GM18508 (cell line): ENCODE results near the gene NOL3.

ENCODE experiments used
- ATAC-seq: cut with Tn5 transposase; IDR thresholded peaks from one replicate; pipeline ENCODE4 v1.9.1; 2021; ENCODE audit warnings: moderate number of reproducible peaks; ENCODE audit not compliant: insufficient read depth, unreplicated experiment

The NOL3 gene

DNA sequence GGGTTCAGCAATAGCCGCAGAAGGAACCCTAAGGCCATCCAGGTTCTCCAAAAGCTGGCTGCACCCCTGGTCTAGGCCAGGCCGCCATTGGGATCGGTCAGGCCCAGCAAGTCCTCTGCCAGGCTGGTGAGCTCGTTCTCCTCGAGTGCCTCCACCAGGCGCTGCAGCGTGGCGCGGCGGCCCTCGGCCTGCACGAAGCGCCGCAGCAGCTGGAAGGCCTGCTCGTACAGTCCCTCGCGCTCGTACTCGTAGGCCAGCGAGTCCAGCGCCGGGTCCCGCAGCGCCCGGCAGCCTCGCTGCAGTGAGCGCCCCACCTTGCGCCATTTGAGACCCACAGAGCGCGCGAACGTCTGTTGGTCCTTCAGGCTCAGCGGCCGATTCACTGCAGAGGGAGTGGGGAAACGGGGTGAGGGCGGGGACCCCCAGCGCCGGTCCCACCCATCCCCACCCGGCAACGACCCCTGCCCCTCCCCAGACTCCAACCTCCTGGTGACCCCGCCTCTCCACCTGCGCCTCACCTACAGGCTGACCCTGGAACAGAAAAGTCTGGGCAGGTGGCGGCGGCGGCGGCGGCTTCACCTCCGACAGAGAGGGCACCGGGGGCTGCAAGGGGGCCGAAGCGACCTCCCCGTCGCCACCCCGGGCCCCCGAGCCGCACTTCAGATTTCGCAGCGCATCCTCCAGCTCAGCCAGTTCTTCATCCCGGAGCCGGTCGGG lies 15.6 kb upstream of the NOL3 start:
- no peak for ATAC-seq

DNA sequence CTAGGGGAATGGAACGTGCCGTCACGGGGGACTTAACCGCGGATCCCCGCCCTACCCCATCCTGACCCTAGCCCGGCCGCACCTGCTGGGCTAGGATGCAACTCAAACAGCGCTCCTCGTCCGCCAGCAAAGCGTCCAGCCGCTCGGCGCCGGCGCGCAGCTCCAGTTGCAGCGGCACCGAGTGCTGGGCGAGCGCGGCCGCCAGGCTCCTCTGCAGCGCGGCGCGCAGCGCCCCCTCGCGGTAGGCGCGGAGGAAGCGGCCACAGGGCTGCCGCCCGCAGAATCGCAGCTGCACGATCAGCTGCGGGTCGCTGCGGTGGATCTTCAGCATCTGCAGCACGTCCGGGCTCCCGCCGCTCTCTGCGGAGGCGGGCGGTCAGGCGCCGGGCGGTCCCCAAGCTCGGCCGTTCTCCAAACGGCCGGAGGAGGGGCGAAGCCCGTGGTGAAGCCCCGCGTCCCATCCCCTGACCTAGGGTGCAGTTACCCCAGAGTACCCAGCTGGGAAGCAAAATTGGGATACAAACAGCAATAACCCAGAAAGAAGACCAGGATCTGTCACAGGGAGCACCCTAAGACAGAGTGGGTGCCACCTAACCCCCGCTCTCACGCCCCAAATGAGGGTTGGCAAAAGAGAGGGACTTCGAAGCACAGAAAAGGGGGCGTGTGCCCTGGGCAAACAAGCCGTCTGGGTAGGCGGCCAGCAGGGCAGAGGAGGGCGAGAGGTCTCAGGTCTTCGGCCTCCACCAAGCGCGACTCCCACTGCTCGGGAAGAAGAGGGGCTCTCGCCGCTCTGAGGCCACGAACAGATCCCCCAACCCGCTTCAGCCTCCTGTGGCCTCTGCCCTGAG lies 14.8 kb upstream of the NOL3 start:
- ATAC-seq, result no peak

DNA sequence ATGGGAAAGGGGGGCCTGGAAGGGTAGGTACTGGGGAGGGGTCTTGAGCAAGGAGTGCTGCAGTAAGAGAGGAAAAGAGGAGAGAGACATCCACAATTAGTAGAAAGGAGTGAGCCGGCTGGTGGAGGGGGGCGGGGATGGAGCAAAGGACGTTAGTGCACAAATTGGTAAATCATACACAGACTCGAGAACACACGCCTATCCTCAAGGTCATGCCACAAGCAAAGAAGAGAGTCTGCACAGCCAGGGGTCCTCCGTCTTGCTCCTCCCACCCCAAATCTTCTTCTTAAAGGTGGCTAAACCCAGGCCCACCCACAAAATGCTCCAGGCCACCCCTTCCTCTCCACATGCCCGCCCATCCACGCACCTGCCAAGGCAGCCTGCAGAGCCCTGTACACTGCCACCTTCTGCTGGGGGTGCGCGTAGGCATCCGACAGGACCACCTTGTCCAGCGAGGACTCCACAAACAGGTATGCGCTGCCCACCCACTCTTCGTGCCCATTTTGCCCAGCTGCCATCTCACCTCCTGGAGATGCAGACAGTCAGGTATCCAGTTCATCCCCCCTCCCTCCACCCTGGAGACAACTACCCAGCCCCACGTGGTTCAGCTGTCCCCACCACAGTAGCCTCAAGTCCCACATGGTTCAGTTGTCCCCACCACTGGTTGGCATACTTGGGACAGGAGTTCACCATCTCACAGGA lies 14.0 kb upstream of the NOL3 start:
- no peak for ATAC-seq

DNA sequence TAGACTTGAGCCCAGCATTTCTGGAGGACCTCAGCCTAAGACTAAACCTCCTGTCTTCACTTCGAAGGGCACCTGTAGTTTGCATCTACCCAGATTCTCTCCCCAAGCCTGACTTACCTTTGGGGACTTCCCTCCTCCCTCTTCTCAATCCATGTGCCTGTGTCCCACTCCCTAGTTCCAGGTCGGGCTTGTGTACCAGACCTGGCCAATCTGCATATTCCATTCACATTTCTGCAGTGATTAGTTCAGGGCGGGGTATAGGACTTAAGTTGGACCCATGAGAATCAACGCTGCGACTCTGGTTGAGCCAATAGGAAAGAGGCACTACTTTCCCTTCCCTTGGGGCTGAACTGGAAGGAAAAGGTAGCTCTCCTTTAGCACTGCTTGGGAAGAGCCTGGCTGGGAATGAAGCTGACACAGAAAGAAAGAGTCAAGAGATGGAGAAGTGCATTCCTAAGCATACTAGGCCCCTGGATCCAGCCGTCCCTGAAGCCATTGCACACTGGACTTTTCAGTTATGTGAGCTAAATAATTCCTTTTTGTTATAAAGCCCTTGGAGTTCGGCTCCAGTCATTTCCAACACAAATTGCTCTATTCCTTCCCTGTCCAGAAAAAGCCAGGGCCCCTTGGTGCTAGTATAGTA lies 13.1 kb upstream of the NOL3 start:
- ATAC-seq, result no peak

DNA sequence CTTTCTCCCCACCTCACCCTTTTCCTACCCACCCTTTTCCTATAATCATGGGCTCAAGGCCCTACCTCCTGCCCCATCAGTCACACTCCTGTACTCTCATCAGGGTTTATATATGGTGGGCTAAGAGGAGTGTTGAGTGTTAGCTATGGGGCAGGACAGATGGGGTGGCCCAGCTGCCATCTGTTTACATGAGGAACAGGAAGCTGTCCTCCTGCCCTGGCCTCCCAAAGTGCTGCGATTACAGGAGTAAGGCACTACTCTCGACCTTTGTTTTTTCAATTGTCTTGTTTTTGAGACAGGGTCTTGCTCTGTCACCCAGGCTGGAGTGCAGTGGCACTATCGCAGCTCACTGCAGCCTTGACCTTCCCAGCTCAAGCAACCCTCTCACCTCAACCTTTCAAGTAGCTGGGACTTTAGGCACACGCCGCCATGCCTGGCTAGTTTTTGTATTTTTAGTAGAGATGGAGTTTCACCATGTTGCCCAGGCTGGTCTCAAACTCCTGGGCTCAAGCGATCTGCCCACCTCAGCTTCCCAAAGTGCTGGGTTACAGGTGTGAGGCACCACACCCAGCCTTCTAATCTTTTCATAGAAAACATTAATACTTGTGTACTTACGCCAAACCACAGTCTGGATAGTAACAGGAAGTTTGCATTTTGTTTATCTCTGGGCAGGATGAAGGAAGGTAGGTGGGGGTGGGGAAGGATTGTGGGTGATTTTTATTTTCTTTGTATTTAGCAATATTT lies 12.3 kb upstream of the NOL3 start:
- ATAC-seq, result no peak

DNA sequence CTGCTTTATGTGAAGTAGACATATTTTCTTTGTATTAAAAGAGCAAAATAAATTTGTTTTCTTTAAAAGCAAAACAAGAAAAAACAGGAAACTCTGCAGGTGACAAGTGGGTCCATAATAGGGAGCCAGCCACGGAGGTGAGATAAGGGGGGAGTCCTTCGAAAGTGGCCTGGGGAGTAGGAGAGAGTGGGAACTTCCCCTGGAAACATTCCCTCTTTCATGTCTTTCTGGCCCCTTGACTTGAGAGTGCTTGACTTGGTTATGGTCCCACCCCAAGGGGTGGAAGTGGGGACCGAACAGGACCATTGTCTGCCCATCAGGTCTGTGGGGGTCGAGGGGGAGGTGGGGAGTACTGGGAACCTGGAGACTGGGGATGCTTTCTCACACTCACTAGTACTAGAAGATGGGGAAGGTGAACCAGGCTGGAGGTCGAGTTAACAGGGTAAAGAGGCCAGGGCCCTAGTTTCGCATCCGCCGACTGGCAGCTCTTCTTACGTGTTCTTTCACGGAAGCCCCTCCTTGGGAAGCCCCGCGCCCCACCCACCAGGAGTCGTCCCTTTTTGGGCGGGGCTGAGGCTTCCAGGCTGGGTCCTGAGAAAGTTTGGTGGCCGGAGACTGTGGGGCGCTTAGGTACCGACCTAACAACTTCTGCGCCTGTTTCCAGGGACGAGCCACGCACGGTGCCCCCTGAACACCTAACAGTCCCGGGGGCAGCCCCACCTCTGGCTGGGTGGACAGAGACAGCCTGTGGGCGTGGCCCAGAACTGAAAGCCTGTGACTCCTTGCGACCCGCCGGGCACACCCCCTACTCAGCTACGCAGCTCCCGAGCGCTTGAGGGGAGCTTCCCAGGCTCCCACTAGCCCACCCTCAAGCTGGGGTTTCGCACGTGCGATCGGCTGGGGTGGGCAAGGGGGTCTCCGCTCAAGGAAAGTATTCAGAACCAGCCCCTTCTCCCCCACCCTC lies 11.4 kb upstream of the NOL3 start:
- ATAC-seq, result no peak

DNA sequence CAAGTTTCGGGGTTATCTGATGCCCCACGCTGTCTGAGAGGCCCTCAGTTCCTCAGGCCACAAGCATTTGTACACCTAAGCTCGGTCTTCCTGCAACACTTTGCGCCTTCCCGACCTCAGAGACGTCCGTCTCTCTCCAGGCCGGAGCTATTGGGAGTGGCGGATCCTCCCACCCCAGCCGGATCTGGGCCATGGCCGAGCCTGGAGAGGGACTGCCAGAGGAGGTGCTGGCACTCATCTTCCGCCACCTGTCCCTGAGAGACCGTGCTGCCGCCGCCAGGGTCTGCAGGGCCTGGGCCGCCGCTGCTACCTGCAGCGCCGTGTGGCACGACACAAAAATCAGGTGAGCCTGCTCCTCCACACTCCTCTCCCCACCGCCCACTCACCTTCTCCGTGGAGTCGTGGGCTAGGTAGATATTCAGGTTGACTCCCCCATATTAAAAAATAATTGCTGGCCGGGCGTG lies 8.7 kb upstream of the NOL3 start:
- no peak for ATAC-seq

DNA sequence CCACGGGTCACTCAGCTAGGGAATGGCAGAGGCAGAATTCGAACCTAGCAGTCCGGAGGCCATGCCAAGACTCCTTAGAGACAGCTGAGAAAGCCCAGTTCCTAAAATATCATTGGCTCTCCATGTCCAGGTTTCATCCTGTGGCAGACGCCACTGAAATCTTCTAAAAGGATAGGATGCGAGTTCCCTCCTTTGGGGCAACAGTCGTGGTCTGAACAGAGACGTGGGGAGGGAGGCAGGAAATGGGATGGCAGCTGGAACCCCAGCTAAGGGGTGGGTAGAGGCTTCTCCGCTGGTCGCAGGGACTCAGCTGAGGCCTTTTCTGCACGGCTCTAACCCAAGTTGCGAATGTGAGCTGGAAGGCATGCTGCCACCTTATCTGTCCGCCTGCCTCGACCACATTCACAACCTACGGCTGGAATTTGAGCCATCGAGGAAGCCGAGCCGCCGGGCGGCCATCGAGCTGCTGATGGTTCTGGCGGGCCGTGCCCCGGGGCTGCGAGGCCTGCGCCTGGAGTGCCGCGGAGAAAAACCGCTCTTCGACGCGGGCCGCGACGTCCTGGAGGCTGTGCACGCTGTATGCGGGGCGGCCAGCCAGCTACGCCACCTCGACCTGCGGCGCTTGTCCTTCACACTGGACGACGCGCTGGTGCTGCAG lies 7.7 kb upstream of the NOL3 start:
- ATAC-seq, result no peak

DNA sequence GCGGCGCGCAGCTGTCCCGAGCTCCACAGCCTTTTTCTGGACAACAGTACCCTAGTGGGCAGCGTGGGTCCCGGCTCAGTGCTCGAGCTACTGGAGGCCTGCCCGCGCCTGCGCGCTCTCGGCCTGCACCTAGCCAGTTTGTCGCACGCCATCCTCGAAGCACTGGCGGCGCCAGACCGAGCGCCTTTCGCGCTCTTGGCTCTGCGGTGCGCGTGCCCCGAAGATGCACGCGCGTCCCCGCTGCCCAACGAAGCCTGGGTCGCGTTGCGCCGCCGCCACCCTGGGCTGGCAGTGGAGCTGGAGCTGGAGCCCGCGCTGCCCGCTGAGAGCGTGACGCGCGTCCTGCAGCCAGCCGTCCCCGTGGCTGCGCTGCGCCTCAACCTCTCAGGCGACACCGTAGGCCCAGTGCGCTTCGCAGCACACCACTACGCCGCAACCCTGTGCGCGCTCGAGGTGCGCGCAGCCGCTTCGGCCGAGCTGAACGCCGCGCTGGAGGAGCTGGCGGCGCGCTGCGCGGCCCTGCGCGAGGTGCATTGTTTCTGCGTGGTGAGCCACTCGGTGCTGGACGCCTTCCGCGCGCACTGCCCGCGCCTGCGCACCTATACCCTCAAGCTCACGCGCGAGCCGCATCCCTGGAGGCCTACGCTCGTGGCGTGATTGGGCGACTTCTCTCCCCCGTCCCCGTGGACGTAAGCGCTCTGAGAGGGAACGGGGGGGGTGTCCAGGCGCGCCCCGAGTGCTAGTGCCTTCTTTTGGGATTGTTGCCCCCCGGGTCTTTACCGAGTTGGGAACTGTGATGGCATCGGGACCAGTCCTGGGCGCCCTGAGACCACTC lies 7.0 kb upstream of the NOL3 start:
- no peak for ATAC-seq

DNA sequence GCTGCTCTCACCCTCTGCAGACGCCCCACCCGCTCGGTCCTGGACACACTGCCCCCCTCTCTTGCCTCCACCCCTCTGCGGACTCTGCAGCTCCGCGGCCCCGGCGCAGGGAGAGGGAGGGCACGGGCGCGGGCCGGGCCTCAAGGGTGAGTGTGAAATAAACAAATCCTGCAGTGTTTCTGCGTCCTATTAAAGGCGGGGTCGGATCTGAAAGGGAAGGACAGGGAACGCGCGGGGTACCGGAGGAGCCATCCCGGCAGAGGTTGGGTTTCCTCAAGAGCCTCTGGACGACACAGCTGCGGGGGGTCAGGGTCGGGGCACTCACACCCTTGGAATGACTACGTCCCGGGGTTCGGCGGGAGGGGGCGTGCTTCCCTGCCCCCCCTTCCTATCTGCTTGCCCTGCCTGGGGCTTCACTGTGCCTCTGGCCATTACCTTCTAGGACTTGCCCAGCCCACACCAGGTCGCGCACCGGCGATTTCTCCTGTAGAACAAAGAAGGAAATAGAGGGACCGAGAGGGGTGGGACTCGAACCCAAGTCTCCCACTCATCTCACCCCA lies 6.3 kb upstream of the NOL3 start:
- no peak for ATAC-seq

DNA sequence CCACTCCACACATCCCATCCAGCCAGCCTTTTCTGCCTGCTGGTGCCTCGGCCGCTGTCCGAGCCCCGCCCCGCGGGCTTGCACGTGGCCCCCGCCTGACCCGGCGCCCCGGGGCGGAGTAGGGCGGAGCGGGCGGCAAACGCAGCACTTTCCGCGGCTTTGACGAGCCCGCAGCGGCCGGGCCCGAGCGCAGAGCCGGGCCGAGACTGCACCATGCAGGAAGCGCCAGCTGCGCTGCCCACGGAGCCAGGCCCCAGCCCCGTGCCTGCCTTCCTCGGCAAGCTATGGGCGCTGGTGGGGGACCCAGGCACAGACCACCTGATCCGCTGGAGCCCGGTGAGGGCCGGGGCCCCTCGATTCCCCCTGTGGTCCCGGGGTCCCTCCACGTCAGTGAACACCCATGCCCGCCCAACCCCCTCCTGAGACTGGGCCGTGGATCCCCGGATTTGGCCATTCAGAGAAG lies 5.7 kb upstream of the NOL3 start, which contains the start of gene HSF4:
Gene HSF4 (plus strand): TSS at position 147 of the 463 bp plus-strand sequence. CDS start 67 bp downstream, at position 214.
- no peak for ATAC-seq

DNA sequence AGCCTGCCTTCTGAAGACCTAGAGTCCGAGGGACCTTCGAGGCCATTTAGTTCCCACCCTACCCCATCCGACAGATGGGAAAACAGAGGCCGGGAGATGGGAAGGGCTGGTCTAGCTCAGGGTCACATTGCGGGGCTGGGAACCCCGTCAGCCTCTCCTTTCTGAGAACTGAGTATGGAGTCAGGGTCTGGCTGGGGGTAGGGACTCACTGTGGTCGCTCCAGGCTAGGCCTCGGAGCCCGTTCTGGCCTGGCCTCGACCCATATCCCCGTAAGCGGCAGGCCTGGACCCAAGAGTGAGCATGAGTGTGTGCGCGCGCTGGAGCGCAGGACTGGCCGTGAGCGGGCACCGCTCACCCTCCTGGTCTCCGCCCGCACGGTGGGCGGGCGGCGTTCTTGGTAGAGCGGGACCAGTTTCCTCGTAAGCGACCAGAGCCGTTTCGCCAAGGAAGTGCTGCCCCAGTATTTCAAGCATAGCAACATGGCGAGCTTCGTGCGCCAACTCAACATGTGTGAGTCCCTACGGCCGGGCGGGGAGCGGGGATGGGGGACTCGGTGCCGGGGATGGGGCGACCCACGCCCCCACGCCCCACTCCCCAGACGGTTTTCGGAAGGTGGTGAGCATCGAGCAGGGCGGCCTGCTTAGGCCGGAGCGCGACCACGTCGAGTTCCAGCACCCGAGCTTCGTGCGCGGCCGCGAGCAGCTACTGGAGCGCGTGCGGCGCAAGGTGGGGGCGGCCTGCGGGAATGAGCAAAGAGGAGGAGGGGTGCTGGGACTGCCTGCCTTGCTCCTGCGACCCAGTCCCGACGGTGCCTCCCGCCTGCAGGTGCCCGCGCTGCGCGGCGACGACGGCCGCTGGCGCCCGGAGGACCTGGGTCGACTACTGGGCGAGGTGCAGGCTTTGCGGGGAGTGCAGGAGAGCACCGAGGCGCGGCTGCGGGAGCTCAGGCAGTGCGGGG lies 4.9 kb upstream of the NOL3 start:
- no peak for ATAC-seq

DNA sequence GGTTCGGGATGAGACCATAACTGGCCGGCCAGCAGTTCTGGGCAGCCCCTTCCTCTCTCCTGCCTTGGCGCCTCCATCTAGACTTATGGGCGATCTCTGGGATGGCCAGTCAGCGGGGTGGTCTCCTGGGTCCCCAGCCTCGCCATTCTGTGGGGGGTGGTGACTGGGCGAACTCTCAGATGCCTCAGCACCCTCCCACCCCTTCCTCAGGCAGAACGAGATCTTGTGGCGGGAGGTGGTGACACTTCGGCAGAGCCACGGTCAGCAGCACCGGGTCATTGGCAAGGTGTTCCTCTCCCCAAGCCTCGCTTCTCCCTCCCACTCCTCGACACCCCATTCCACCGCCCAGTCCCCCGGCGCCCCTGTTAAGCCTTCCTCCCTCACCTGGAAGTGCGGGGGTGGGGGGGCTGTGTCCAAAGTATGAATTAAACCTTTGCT lies 4.2 kb upstream of the NOL3 start:
- ATAC-seq, result no peak

DNA sequence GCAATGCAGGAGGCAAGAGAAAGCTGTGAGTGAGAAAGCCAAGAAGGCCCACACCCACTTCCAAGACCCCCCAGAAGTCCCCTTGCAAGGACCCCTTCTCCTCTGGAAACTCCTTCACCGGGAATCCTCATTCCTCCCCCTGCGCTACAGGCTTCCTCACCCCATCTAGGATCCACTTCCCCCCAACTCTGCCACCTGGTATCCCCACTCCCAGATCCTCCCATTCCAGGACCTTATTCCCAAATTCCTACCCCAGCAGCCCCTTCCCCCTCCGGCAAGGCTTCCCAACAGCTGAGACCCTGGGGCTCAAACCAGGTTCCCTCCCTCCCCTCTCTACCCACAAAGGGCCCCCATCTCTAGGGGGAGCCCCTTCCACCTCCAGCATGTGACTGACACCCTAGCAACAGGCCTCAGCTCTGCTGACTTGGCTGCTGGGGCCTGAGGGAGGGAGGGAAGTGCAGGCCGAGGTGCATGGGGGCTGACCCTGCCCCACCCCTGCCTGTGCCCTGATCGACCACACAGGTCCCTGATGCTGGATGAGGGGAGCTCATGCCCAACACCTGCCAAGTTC lies 3.7 kb upstream of the NOL3 start:
- ATAC-seq, result no peak

DNA sequence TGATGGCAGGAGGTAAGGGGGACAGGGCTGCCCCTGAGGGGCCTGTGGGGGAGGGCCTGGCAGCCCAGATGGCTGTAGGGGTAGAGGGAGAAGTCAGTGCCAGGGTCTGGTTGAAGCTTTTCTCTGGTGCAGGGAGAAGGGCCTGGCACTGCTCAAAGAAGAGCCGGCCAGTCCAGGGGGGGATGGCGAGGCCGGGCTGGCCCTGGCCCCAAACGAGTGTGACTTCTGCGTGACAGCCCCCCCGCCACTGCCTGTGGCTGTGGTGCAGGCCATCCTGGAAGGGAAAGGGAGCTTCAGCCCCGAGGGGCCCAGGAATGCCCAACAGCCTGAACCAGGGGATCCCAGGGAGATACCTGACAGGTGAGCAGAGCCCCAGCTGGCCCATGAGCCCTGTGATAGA lies 2.8 kb upstream of the NOL3 start:
- no peak for ATAC-seq
